ENCODE data around the gene RPL27A. TPM values are rescaled to one million over a fixed set of nuclear protein-coding genes. Genes with fewer than 3 reads are reported as not detected.

Gene RPL27A
- total and polyA plus RNA-seq, 2 donors (not counting 1 experiment from before 2014, with no cell fraction given), result 1,009 to 1,473 TPM

DNA sequence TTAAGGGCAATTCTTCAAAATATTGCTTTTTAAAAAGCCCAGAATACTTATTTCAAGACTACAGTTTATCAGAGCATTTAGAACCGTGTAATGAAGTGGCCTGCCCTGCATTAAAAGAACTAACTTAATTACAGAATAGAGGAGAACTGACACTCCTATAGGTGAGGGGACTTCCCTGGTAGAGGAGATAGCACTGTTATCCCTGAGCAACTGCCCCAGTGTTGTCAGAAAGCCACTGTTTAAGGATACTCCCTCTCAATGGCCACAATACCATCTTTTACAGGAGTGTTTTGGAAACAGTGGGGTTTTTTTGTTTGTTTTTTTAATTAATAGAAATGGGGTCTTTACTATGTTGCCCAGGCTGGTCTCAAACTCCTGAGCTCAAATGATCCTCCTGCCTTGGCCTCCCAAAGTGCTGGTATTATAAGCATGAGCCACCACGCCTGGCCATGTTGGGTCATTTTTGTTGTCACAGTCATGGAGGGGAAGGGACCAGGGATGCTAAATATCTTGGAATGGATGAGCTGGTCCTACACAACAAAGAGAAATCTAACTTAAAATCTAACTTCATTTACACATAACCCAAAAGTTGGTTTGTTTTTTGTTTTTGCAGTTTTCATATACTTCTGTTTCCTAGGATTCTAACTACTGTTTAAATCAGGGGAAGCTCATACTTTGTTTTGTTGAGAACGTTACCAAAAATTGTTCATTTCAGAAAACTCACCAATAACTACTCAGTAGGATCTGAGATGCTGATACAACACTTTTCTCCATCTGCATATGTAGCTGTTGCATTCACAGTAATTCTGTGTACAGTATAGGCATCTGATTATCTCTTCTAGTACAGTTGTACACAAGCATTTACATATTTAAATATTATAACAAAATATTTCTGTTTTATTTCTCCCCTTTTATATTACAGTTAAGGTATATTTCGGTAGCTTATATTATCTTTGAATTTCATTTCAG, 8.1 kb downstream of the RPL27A start:
- no peak for DNase-seq

More for the DNA sequence above, 8.1 kb downstream of the RPL27A start:
- Mint-ChIP-seq H3K27me3 (no peaks in the 10 kb centered on the region), H3K27ac (no peak overlapping the region), H3K9me3 (ENCODE audit: insufficient read depth) (no peaks in the 10 kb centered on the region), H3K4me1 (peaks cover 28% of the 10 kb centered on the region), H3K4me3 (no peak overlapping the region)
- Histone ChIP-seq H3K4me2 (replicated peaks; ENCODE audit: low read depth, low read length, poor library complexity, severe bottlenecking) (no peak overlapping the region), H3K4me1 (ENCODE audit: control insufficient read depth in 2 of 2, insufficient read depth in 2 of 2, low read length in 2 of 2) (peaks cover 13 to 22% of the 10 kb centered on the region in 2 donors), H2AFZ (ENCODE audit: insufficient read depth, low read depth, low read length, poor library complexity, severe bottlenecking) (no peak overlapping the region), H3K36me3 (replicated peaks in 1 of 2; ENCODE audit: control extremely low read depth in 1 of 2, control insufficient read depth in 1 of 2, extremely low read depth in 1 of 2, insufficient read depth in 2 of 2, low read length in 1 of 2) (peaks cover 0 to 13% of the 10 kb centered on the region in 2 experiments), H3K27ac (ENCODE audit: low read length in 2 of 2) (no peak overlapping the region), H3K4me3 (ENCODE audit: control extremely low read depth in 1 of 5, extremely low read depth in 1 of 5, insufficient read depth in 1 of 5, low read depth in 2 of 5, low read length in 4 of 5) (no peak overlapping the region), H3K79me2 (ENCODE audit: control insufficient read depth, insufficient read depth, low read length) (peaks cover 29% of the 10 kb centered on the region), H3K9me3 (ENCODE audit: control extremely low read depth in 1 of 3, control insufficient read depth in 2 of 3, insufficient read depth in 1 of 3, low read length in 2 of 3) (no peaks in the 10 kb centered on the region), H3K9ac (ENCODE audit: low read length) (no peak overlapping the region), H4K20me1 (ENCODE audit: control insufficient read depth, insufficient read depth, low read length, poor library complexity, severe bottlenecking) (no peaks in the 10 kb centered on the region), H3K27me3 (replicated peaks in 1 of 4; ENCODE audit: control extremely low read depth in 1 of 4, control insufficient read depth in 3 of 4, insufficient read depth in 4 of 4, low read length in 3 of 4) (no peaks in the 10 kb centered on the region)
- ChIA-PET POLR2A (no interaction called here), CTCF (interaction anchor here (1.0 to 1.1 kb wide), 2 partner anchors 8 to 11 kb away, joined by 3 read pairs; partner anchors contain the start of genes RPL27A and TRIM66)
- ATAC-seq (ENCODE audit: low read depth), result no peak
- intact Hi-C loops (cut with micrococcal nuclease), result no loop called here
- WGBS (ENCODE audit: insufficient coverage), result no CpG with 5 or more reads among the region's 4 CpGs
- no peak for TF ChIP-seq EZH2 (IDR thresholded peaks at IDR 0.05; ENCODE audit: borderline replicate concordance, insufficient read depth, low read depth, low read length, poor library complexity, severe bottlenecking)
- TF ChIP-seq, protein P1, sequence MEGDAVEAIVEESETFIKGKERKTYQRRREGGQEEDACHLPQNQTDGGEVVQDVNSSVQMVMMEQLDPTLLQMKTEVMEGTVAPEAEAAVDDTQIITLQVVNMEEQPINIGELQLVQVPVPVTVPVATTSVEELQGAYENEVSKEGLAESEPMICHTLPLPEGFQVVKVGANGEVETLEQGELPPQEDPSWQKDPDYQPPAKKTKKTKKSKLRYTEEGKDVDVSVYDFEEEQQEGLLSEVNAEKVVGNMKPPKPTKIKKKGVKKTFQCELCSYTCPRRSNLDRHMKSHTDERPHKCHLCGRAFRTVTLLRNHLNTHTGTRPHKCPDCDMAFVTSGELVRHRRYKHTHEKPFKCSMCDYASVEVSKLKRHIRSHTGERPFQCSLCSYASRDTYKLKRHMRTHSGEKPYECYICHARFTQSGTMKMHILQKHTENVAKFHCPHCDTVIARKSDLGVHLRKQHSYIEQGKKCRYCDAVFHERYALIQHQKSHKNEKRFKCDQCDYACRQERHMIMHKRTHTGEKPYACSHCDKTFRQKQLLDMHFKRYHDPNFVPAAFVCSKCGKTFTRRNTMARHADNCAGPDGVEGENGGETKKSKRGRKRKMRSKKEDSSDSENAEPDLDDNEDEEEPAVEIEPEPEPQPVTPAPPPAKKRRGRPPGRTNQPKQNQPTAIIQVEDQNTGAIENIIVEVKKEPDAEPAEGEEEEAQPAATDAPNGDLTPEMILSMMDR (IDR thresholded peaks at IDR 0.05), result no peak

All from B cell (primary cell).